ENCODE data around the gene TNNT3. TPM values are rescaled to one million over a fixed set of nuclear protein-coding genes. Genes with fewer than 3 reads are reported as not detected.
A peak's percentile ranks its signal among the peaks of the same experiment; 100 is the strongest.

TNNT3 gene
- total RNA-seq, 1 donor: not detected

DNA sequence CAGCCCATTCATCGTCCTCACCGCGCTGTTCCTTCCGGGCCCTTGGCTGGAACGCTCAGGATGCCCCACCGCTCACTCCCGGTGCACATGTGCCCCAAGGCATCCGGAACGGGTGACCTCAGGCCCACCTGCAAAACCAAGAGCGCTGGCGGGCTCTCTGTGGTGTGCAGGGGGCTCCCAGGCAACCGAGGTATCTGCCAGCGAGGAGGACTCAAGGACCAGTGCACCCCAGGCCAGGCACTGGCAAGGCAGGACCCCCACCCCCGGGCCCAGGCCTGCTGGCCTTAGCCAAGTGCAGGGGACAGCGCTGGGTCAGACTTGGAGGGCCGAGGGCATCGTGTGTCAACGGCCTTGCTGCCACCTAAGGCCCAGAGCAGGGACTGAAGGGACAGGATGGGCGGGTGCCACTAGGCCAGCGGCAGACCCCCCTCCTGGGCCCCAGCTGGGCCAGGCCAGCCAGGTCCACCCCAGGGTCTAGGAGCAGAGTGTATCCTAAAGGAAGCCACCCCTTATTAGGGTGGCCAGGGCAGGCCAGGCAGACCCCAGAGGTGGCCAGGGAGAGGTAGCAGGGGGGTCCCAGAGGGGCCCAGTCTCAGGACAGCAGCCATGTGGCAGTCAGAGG is 8.5 kb downstream of the TNNT3 start:
- no peak overlapping the region for H2AFZ ChIP-seq (ENCODE audit: low read length)
- no peaks in the 10 kb centered on the region for H3K27me3 ChIP-seq (ENCODE audit: insufficient read depth, low read length)
- no peaks in the 10 kb centered on the region for H3K36me3 ChIP-seq (ENCODE audit: insufficient read depth, low read length)
- no peaks in the 10 kb centered on the region for H3K9me3 ChIP-seq (ENCODE audit: low read depth, low read length)
- peaks cover 7% of the 10 kb centered on the region for H3K4me1 ChIP-seq (ENCODE audit: insufficient read depth, low read length)
- no peaks in the 10 kb centered on the region for H4K20me1 ChIP-seq (ENCODE audit: insufficient read depth, low read length)
- no peak overlapping the region for H3K4me2 ChIP-seq (ENCODE audit: insufficient read depth, low read length)
- no peak overlapping the region for H3K4me3 ChIP-seq (ENCODE audit: insufficient read depth, low read length)
- H3K79me2 ChIP-seq (ENCODE audit: insufficient read depth, low read length): no peaks in the 10 kb centered on the region
- H3K27ac ChIP-seq (ENCODE audit: low read depth, low read length): no peak overlapping the region
- TF ChIP-seq, protein P1, sequence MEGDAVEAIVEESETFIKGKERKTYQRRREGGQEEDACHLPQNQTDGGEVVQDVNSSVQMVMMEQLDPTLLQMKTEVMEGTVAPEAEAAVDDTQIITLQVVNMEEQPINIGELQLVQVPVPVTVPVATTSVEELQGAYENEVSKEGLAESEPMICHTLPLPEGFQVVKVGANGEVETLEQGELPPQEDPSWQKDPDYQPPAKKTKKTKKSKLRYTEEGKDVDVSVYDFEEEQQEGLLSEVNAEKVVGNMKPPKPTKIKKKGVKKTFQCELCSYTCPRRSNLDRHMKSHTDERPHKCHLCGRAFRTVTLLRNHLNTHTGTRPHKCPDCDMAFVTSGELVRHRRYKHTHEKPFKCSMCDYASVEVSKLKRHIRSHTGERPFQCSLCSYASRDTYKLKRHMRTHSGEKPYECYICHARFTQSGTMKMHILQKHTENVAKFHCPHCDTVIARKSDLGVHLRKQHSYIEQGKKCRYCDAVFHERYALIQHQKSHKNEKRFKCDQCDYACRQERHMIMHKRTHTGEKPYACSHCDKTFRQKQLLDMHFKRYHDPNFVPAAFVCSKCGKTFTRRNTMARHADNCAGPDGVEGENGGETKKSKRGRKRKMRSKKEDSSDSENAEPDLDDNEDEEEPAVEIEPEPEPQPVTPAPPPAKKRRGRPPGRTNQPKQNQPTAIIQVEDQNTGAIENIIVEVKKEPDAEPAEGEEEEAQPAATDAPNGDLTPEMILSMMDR (IDR thresholded peaks at IDR 0.05; ENCODE audit: extremely low read depth, low read depth, low read length): no peak
- peak; percentile 82 for DNase-seq (ENCODE audit: insufficient read length, low spot score, missing footprints)

DNA sequence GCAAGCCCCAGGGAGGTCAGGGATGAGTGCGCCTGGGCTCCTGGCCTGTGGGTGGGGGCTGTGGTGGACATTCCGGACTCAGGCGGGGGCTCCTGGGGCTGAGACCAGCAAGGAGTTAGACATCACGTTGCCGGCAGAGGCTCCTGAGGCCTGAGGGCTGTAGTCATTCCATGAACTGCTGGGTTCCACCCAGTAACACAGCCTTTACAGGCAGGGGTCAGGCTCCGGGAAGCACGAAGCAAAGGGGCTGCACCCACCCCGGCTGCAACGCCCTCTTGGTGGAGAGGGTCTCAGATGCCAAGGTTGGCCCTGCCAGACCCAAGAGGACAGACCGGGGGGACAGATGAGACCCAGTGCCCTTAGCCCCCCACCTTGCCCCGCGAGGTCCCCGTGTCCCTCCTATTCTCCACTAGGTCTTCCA is 9.0 kb downstream of the TNNT3 start:
- Histone ChIP-seq H3K79me2 (ENCODE audit: insufficient read depth, low read length) (no peaks in the 10 kb centered on the region), H3K4me3 (ENCODE audit: insufficient read depth, low read length) (no peak overlapping the region), H3K4me1 (ENCODE audit: insufficient read depth, low read length) (peaks cover 7% of the 10 kb centered on the region), H3K4me2 (ENCODE audit: insufficient read depth, low read length) (no peak overlapping the region), H3K27ac (ENCODE audit: low read depth, low read length) (no peak overlapping the region), H3K9me3 (ENCODE audit: low read depth, low read length) (no peaks in the 10 kb centered on the region), H2AFZ (ENCODE audit: low read length) (no peak overlapping the region), H3K36me3 (ENCODE audit: insufficient read depth, low read length) (no peaks in the 10 kb centered on the region), H3K27me3 (ENCODE audit: insufficient read depth, low read length) (no peaks in the 10 kb centered on the region), H4K20me1 (ENCODE audit: insufficient read depth, low read length) (no peaks in the 10 kb centered on the region)
- peak; percentile 80 for DNase-seq (ENCODE audit: insufficient read length, low spot score, missing footprints)
- TF ChIP-seq, protein P1 (IDR thresholded peaks at IDR 0.05; ENCODE audit: extremely low read depth, low read depth, low read length): no peak

DNA sequence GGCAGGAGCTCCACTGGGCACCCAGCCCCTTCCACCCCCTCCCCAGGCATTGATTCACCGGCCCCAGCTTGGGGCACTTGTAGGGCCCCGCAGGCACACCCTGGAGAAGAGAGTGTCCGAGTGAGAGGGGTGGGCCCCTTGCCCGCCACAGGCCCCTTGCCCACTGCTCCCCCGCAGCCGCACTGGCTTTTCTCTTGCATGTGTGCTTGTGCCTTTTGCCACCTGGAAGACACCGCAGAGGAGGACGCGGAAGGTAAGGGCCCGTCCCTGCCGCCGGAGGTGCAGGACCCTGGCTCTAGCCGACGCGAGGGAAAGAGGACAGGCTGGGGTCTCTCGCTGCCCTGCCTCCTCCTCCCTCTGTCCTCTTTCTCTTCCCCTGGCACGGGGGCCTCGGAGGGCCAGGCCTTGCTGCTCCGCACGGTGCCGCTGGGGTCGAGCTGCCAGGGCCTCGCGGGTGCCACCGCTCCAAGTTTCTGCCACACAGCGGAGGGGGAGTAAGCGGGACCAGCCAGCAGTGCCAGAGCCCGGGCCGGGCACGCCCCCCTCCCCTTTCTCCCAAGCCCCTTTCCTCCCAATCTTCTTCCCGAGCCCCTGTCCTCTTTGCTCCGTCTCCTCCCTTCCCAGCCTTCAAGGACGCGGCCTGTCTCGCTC is 9.5 kb downstream of the TNNT3 start:
- H2AFZ ChIP-seq (ENCODE audit: low read length): no peak overlapping the region
- H3K27ac ChIP-seq (ENCODE audit: low read depth, low read length): no peak overlapping the region
- no peaks in the 10 kb centered on the region for H4K20me1 ChIP-seq (ENCODE audit: insufficient read depth, low read length)
- no peaks in the 10 kb centered on the region for H3K9me3 ChIP-seq (ENCODE audit: low read depth, low read length)
- no peaks in the 10 kb centered on the region for H3K79me2 ChIP-seq (ENCODE audit: insufficient read depth, low read length)
- peaks cover 7% of the 10 kb centered on the region for H3K4me1 ChIP-seq (ENCODE audit: insufficient read depth, low read length)
- H3K27me3 ChIP-seq (ENCODE audit: insufficient read depth, low read length): no peaks in the 10 kb centered on the region
- no peak overlapping the region for H3K4me2 ChIP-seq (ENCODE audit: insufficient read depth, low read length)
- TF ChIP-seq, protein P1 (IDR thresholded peaks at IDR 0.05; ENCODE audit: extremely low read depth, low read depth, low read length): no peak
- no peak overlapping the region for H3K4me3 ChIP-seq (ENCODE audit: insufficient read depth, low read length)
- no peaks in the 10 kb centered on the region for H3K36me3 ChIP-seq (ENCODE audit: insufficient read depth, low read length)
- peak; percentile 38 for DNase-seq (ENCODE audit: insufficient read length, low spot score, missing footprints)

DNA sequence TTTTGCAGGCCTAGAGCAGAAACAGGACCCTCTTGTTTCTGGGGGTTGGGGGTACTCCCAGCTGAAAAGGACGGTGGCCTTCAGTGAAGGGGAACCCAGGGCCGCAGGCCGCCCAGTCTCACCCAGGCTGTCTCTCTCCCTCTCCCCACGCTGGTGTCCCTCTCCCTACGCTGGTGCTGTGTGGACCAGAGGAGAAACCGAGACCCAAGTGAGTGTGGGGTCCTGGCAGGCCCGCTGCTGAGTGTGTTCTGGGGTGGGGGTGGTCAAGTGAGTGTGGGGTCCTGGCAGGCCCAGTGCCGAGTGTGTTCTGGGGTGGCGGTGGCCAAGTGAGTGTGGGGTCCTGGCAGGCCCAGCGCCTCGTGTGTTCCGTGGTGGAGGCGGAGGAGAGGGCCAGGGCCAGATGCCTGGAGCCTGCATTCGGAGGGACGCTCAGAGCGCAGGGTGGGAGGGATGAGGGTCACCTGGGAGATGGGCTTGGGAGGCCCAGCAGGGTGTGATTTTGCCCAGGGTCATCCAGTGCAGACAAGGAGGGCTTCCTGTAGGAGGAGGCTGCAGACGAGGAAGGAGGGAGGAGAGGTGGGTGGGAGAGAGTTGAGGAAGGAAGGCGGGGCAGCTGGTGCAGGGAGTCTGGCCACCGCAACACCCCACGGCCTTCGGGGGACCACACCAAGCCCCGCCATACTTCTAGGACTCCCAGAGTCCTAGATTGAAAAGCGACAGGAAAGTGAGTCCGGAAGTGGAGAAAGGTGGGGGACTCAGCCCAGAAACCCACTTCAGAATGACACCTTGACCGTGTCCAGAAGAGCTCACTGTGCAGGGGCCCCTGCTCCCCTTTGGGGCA is 10.3 kb downstream of the TNNT3 start:
- H3K9me3 ChIP-seq (ENCODE audit: low read depth, low read length): no peaks in the 10 kb centered on the region
- H3K4me1 ChIP-seq (ENCODE audit: insufficient read depth, low read length): peaks cover 7% of the 10 kb centered on the region
- H3K79me2 ChIP-seq (ENCODE audit: insufficient read depth, low read length): no peaks in the 10 kb centered on the region
- H3K27ac ChIP-seq (ENCODE audit: low read depth, low read length): no peak overlapping the region
- no peak overlapping the region for H3K4me2 ChIP-seq (ENCODE audit: insufficient read depth, low read length)
- H3K36me3 ChIP-seq (ENCODE audit: insufficient read depth, low read length): no peaks in the 10 kb centered on the region
- peak; percentile 68 for DNase-seq (ENCODE audit: insufficient read length, low spot score, missing footprints)
- TF ChIP-seq, protein P1 (IDR thresholded peaks at IDR 0.05; ENCODE audit: extremely low read depth, low read depth, low read length): no peak
- no peaks in the 10 kb centered on the region for H3K27me3 ChIP-seq (ENCODE audit: insufficient read depth, low read length)
- no peak overlapping the region for H3K4me3 ChIP-seq (ENCODE audit: insufficient read depth, low read length)
- H2AFZ ChIP-seq (ENCODE audit: low read length): no peak overlapping the region
- H4K20me1 ChIP-seq (ENCODE audit: insufficient read depth, low read length): no peaks in the 10 kb centered on the region
